ENCODE measurements around the gene CGB1. TPM values are rescaled to one million over a fixed set of nuclear protein-coding genes. Genes with fewer than 3 reads are reported as not detected.
"Not testable (repeated sequence)": the region's sequence is repeated elsewhere in the genome, so short reads cannot be mapped to it uniquely, and the experiment has no call there.

The CGB1 gene
- total and polyA plus RNA-seq, 2 experiments from 2014 or later: 3.2 TPM; not detected in 1

- peak overlapping the region; percentile 73 for H3K27ac ChIP-seq
- no peaks in the 10 kb centered on the region for H3K27me3 ChIP-seq (replicated peaks; ENCODE audit: insufficient read depth)
- peaks cover 15% of the 10 kb centered on the region for H4K20me1 ChIP-seq (ENCODE audit: insufficient read depth)
- DNase-seq: no peak
- H3K36me3 ChIP-seq (ENCODE audit: low read depth): 0 out of 2 replicates have a peak, but pooled peaks cover 6% of the 10 kb centered on the region
- in situ Hi-C loops (cut with MboI): no loop called here
- H3K9me2 ChIP-seq (ENCODE audit: insufficient read depth): no peaks in the 10 kb centered on the region
- TF ChIP-seq EZH2 (IDR thresholded peaks at IDR 0.05; ENCODE audit: insufficient read depth, poor library complexity, severe bottlenecking) (no peak), EZH2phosphoT487 (IDR thresholded peaks at IDR 0.05; ENCODE audit: insufficient read depth, low read depth) (no peak)
- H2AFZ ChIP-seq: peak overlapping the region; percentile 92
- H3K4me1 ChIP-seq (ENCODE audit: insufficient read depth): peaks cover 13% of the 10 kb centered on the region
- no peaks in the 10 kb centered on the region for H3K9me3 ChIP-seq (ENCODE audit: low read depth)
- H3K9ac ChIP-seq: peak overlapping the region; percentile 89
- H3K4me3 ChIP-seq: peak overlapping the region; percentile 90
- H3F3A ChIP-seq (ENCODE audit: insufficient read depth): no peaks in the 10 kb centered on the region
- H3K4me2 ChIP-seq (ENCODE audit: unreplicated experiment): peak overlapping the region; percentile 71
- 62 to 63% methylated on average over 26 of the region's 26 CpGs for WGBS, 2 experiments (ENCODE audit: low coverage in 1 of 2, low lambda C conversion rate in 2 of 2, missing lambda C conversion rate in 2 of 2)
- peaks cover 41% of the 10 kb centered on the region for H3K79me2 ChIP-seq (ENCODE audit: insufficient read depth)
These were observed 47.7 kb upstream of the CGB1 start for GRCh38 chr19:49084206-49085019.

GRCh38 chr19:49081273-49081672 lies 44.6 kb upstream of the CGB1 start:
- H3K4me3 ChIP-seq: no peak overlapping the region

GRCh38 chr19:49080392-49080791 lies 43.7 kb upstream of the CGB1 start:
- Histone ChIP-seq H3K4me1 (ENCODE audit: insufficient read depth) (no peaks in the 10 kb centered on the region; the same call in 1 of the 2 replicates), H3F3A (ENCODE audit: insufficient read depth) (no peaks in the 10 kb centered on the region), H3K9ac (no peak overlapping the region), H3K36me3 (ENCODE audit: low read depth) (no peaks in the 10 kb centered on the region), H3K4me2 (ENCODE audit: unreplicated experiment) (no peak overlapping the region), H4K20me1 (ENCODE audit: insufficient read depth) (no peaks in the 10 kb centered on the region), H3K4me3 (no peak overlapping the region), H3K27ac (no peak overlapping the region), H3K9me3 (ENCODE audit: low read depth) (no peaks in the 10 kb centered on the region), H3K9me2 (ENCODE audit: insufficient read depth) (no peaks in the 10 kb centered on the region), H3K27me3 (replicated peaks; ENCODE audit: insufficient read depth) (no peaks in the 10 kb centered on the region), H2AFZ (no peak overlapping the region), H3K79me2 (ENCODE audit: insufficient read depth) (peaks cover 1% of the 10 kb centered on the region)
- no peak for DNase-seq
- TF ChIP-seq EZH2phosphoT487 (IDR thresholded peaks at IDR 0.05; ENCODE audit: insufficient read depth, low read depth): no peak
- no peak for TF ChIP-seq EZH2 (IDR thresholded peaks at IDR 0.05; ENCODE audit: insufficient read depth, poor library complexity, severe bottlenecking)
- WGBS, 2 experiments (ENCODE audit: low coverage in 1 of 2, low lambda C conversion rate in 2 of 2, missing lambda C conversion rate in 2 of 2): 65 to 71% methylated on average over 4 of the region's 4 CpGs
- in situ Hi-C loops (cut with MboI): no loop called here

More at GRCh38 chr19:49081273-49081672, 44.6 kb upstream of the CGB1 start:
- peaks cover 10% of the 10 kb centered on the region for H3K79me2 ChIP-seq (ENCODE audit: insufficient read depth)
- no peaks in the 10 kb centered on the region for H3K9me2 ChIP-seq (ENCODE audit: insufficient read depth)
- no peaks in the 10 kb centered on the region for H3K27me3 ChIP-seq (replicated peaks; ENCODE audit: insufficient read depth)
- WGBS, 2 experiments (ENCODE audit: low coverage in 1 of 2, low lambda C conversion rate in 2 of 2, missing lambda C conversion rate in 2 of 2): 35 to 61% methylated on average over 1 of the region's 1 CpG
- no peak overlapping the region for H3K9ac ChIP-seq
- H3K27ac ChIP-seq: no peak overlapping the region
- peaks cover under 1% of the 10 kb centered on the region; the same call in 1 of the 2 replicates for H4K20me1 ChIP-seq (ENCODE audit: insufficient read depth)
- no peaks in the 10 kb centered on the region for H3F3A ChIP-seq (ENCODE audit: insufficient read depth)
- no peaks in the 10 kb centered on the region for H3K9me3 ChIP-seq (ENCODE audit: low read depth)
- no peaks in the 10 kb centered on the region; the same call in 1 of the 2 replicates for H3K4me1 ChIP-seq (ENCODE audit: insufficient read depth)
- DNase-seq: no peak
- H3K36me3 ChIP-seq (ENCODE audit: low read depth): no peaks in the 10 kb centered on the region
- TF ChIP-seq EZH2 (IDR thresholded peaks at IDR 0.05; ENCODE audit: insufficient read depth, poor library complexity, severe bottlenecking) (no peak), EZH2phosphoT487 (IDR thresholded peaks at IDR 0.05; ENCODE audit: insufficient read depth, low read depth) (no peak)
- H3K4me2 ChIP-seq (ENCODE audit: unreplicated experiment): no peak overlapping the region
- in situ Hi-C loops (cut with MboI): no loop called here
- H2AFZ ChIP-seq: no peak overlapping the region

- WGBS, 2 experiments (ENCODE audit: low coverage in 1 of 2, low lambda C conversion rate in 2 of 2, missing lambda C conversion rate in 2 of 2): 11 to 14% methylated on average over 9 of the region's 9 CpGs
- H3K27ac ChIP-seq; in situ Hi-C loops (cut with MboI); H3K4me1 ChIP-seq (ENCODE audit: insufficient read depth); H3K4me3 ChIP-seq; H3K9me3 ChIP-seq (ENCODE audit: low read depth); H3K36me3 ChIP-seq (ENCODE audit: low read depth); H3K27me3 ChIP-seq (replicated peaks; ENCODE audit: insufficient read depth); H2AFZ ChIP-seq; H3K9ac ChIP-seq; H3K4me2 ChIP-seq (ENCODE audit: unreplicated experiment); H3F3A ChIP-seq (ENCODE audit: insufficient read depth); H4K20me1 ChIP-seq (ENCODE audit: insufficient read depth); H3K9me2 ChIP-seq (ENCODE audit: insufficient read depth); H3K79me2 ChIP-seq (ENCODE audit: insufficient read depth): not testable (repeated sequence)
- DNase-seq: peak; percentile 76
These were observed 38.2 kb upstream of the CGB1 start for GRCh38 chr19:49074869-49075268.
